Neural cell (in vitro differentiated cells): Measurements from ENCODE around the gene PHPT1. TPM values are rescaled to one million over a fixed set of nuclear protein-coding genes. Genes with fewer than 3 reads are reported as not detected.
A peak's percentile ranks its signal among the peaks of the same experiment; 100 is the strongest.

Experiments used
- H2AFZ ChIP-seq: fragments of 200-600, 300-800 bp; sonication (generic), shearing (Covaris generic); 2 replicates; pipeline ENCODE4 v1.6.0; 2014; ENCODE audit warnings: low read depth, mild to moderate bottlenecking, antibody characterized with exemption, low read length, moderate library complexity
- H3F3A ChIP-seq: fragments of 200-600 bp; shearing (Covaris generic); 2 replicates; pipeline ENCODE4 v1.6.1; 2016; ENCODE audit warnings: mild to moderate bottlenecking, moderate library complexity, mixed read lengths, antibody characterized with exemption, low read length; ENCODE audit not compliant: insufficient read depth, poor library complexity, severe bottlenecking
- H3K27ac ChIP-seq: fragments of 200-600, 300-800 bp; sonication (generic), shearing (Covaris generic); 2 replicates; pipeline ENCODE4 v1.5.1; 2014; ENCODE audit warnings: mild to moderate bottlenecking, low read length, moderate library complexity
- H3K27me3 ChIP-seq: fragments of 300-800, 200-600 bp; sonication (generic), shearing (Covaris generic); 2 replicates; pipeline ENCODE4 v1.6.0; 2014; ENCODE audit warnings: mild to moderate bottlenecking, low read depth, low read length, moderate library complexity; ENCODE audit not compliant: insufficient read depth
- H3K36me3 ChIP-seq: fragments of 300-800, 200-600 bp; sonication (generic), shearing (Covaris generic); 2 replicates; pipeline ENCODE4 v1.5.1; 2014; ENCODE audit warnings: mild to moderate bottlenecking, antibody characterized with exemption, low read length, moderate library complexity; ENCODE audit not compliant: insufficient read depth
- H3K4me2 ChIP-seq: fragments of 300-800, 200-600 bp; sonication (generic), shearing (Covaris generic); 2 replicates; pipeline ENCODE4 v1.6.0; 2014; ENCODE audit warnings: mild to moderate bottlenecking, low read length
- H3K4me3 ChIP-seq: fragments of 300-800, 200-600 bp; sonication (generic), shearing (Covaris generic); 2 replicates; pipeline ENCODE4 v1.5.1; 2014; ENCODE audit warnings: mild to moderate bottlenecking, low read length, moderate library complexity
- H3K79me2 ChIP-seq: fragments of 200-600 bp; shearing (Covaris generic); replicated peaks from 2 replicates; pipeline ENCODE4 v1.6.0; 2014; ENCODE audit warnings: mild to moderate bottlenecking, low read length, moderate library complexity; ENCODE audit not compliant: insufficient read depth
- H3K9ac ChIP-seq: fragments of 300-800, 200-600 bp; sonication (generic), shearing (Covaris generic); 2 replicates; pipeline ENCODE4 v1.6.1; 2016; ENCODE audit warnings: mild to moderate bottlenecking, low read length, mixed read lengths
- H3K9me2 ChIP-seq: fragments of 200-600 bp; shearing (Covaris generic); 2 replicates; pipeline ENCODE4 v1.6.1; 2016; ENCODE audit warnings: mild to moderate bottlenecking, low read length, mixed read lengths; ENCODE audit not compliant: insufficient read depth
- H3K9me3 ChIP-seq: fragments of 200-600, 300-800 bp; sonication (generic), shearing (Covaris generic); 2 replicates; pipeline ENCODE4 v1.6.1; 2016; ENCODE audit warnings: mild to moderate bottlenecking, mixed run types, low read length, moderate library complexity, mixed read lengths
- H4K20me1 ChIP-seq: fragments of 200-600 bp; shearing (Covaris generic); 2 replicates; pipeline ENCODE4 v1.6.1; 2016; ENCODE audit warnings: mild to moderate bottlenecking, mixed run types; ENCODE audit not compliant: insufficient read depth
- CTCF ChIP-seq: fragments of 450-650 bp; IDR thresholded peaks from 2 replicates; pipeline ENCODE4 v1.5.1; 2014; ENCODE audit warnings: antibody characterized with exemption, mild to moderate bottlenecking, moderate library complexity; ENCODE audit not compliant: poor library complexity, severe bottlenecking
- EP300 ChIP-seq: fragments of 450-650 bp; conservative IDR thresholded peaks from 2 replicates; pipeline ENCODE4 v1.6.1; 2014; ENCODE audit warnings: antibody characterized with exemption, mild to moderate bottlenecking, moderate library complexity; ENCODE audit not compliant: poor library complexity, severe bottlenecking
- EZH2 ChIP-seq: fragments of 200-600, 300-800 bp; shearing (Covaris generic), sonication (generic); IDR thresholded peaks from 2 replicates; pipeline ENCODE4 v1.6.1; 2014; ENCODE audit warnings: antibody characterized with exemption, low read length, borderline replicate concordance, mild to moderate bottlenecking; ENCODE audit not compliant: insufficient read depth, poor library complexity, severe bottlenecking
- MXI1 ChIP-seq: fragments of 450-650 bp; conservative IDR thresholded peaks from 2 replicates; pipeline ENCODE4 v1.6.1; 2014; ENCODE audit warnings: antibody characterized with exemption, mild to moderate bottlenecking; ENCODE audit not compliant: poor library complexity, severe bottlenecking
- POLR2AphosphoS5 ChIP-seq: IDR thresholded peaks from 2 replicates; pipeline ENCODE4 v1.6.1; 2012
- RAD21 ChIP-seq: fragments of 450-650 bp; conservative IDR thresholded peaks from 2 replicates; pipeline ENCODE4 v1.6.1; 2014; ENCODE audit warnings: antibody characterized with exemption, mild to moderate bottlenecking, moderate library complexity
- REST ChIP-seq: IDR thresholded peaks from 2 replicates; pipeline ENCODE4 v1.6.1; 2012; ENCODE audit warnings: borderline replicate concordance
- SMC3 ChIP-seq: fragments of 450-650 bp; conservative IDR thresholded peaks from 2 replicates; pipeline ENCODE4 v1.6.1; 2014; ENCODE audit warnings: antibody characterized with exemption, mild to moderate bottlenecking, moderate library complexity; ENCODE audit not compliant: poor library complexity
- TAF1 ChIP-seq: IDR thresholded peaks from 2 replicates; pipeline ENCODE4 v1.6.1; 2012; ENCODE audit warnings: low read depth
- polyA minus RNA-seq: library from RNA; depleted of rRNA, polyadenylated mRNA; stranded (reverse); fragments of >200 nt; gene quantifications from 2 replicates; pipeline ENCODE4 v1.2.3, GENCODE V29; 2014
- polyA plus RNA-seq: library from polyadenylated mRNA; depleted of rRNA; stranded (reverse); fragments of >200 nt; gene quantifications from 2 replicates; pipeline ENCODE4 v1.2.3, GENCODE V29; 2014

The PHPT1 gene
- polyA plus RNA-seq (279 and 293 TPM in 2 replicates), polyA minus RNA-seq (73.4 and 85.2 TPM in 2 replicates)

GRCh38 chr9:136849038-136849959 lies at the start of gene PHPT1:
TSS of gene PHPT1 (plus strand) at chr9:136849409. CDS start at chr9:136849431, 22 bp downstream.
- Histone ChIP-seq H3K4me3 (peak within 1 kb of the TSS; percentile 86), H3K79me2 (no peaks in the 10 kb centered on the region), H3K27me3 (no peaks in the 10 kb centered on the region), H4K20me1 (no peaks in the 10 kb centered on the region), H3K9me2 (no peaks in the 10 kb centered on the region), H3K9ac (peak within 1 kb of the TSS; percentile 78), H3K9me3 (no peaks in the 10 kb centered on the region), H3K36me3 (no peaks in the 10 kb centered on the region), H3K4me2 (peak within 1 kb of the TSS; percentile 57), H3F3A (no peaks in the 10 kb centered on the region), H3K27ac (peak within 1 kb of the TSS; percentile 81), H2AFZ (no peak within 1 kb of the TSS)
- TF ChIP-seq EZH2 (no peak), SMC3 (no peak), TAF1 (no peak), EP300 (peak; percentile 37), CTCF (peak; percentile 35), POLR2AphosphoS5 (peak; percentile 90), RAD21 (no peak), REST (peak; percentile 56), MXI1 (peak; percentile 88)

- Histone ChIP-seq H3K79me2 (no peaks in the 10 kb centered on the region), H3K4me2 (peak overlapping the region; percentile 95), H3K27me3 (no peaks in the 10 kb centered on the region), H3K4me3 (peak overlapping the region; percentile 75), H3K27ac (no peak overlapping the region), H3F3A (no peaks in the 10 kb centered on the region), H2AFZ (no peak overlapping the region), H3K9me3 (no peaks in the 10 kb centered on the region), H3K36me3 (no peaks in the 10 kb centered on the region), H3K9ac (peak overlapping the region; percentile 67), H4K20me1 (no peaks in the 10 kb centered on the region), H3K9me2 (no peaks in the 10 kb centered on the region)
- TF ChIP-seq POLR2AphosphoS5 (peak; percentile 37), TAF1 (no peak), CTCF (no peak), EP300 (no peak), RAD21 (no peak), SMC3 (peak; percentile 12), EZH2 (no peak), MXI1 (no peak), REST (peak; percentile 35)
These were observed 49.2 kb upstream of the PHPT1 start for GRCh38 chr9:136799854-136800657.
